H9 (cell line): ENCODE measurements around the gene DYNLRB1. TPM values are rescaled to one million over a fixed set of nuclear protein-coding genes. Genes with fewer than 3 reads are reported as not detected.

Source experiments
- DNase-seq: peaks from one replicate; pipeline ENCODE4 v3.0.0-alpha.2; 2017
- H2AFZ ChIP-seq: one replicate; pipeline ENCODE4 v1.6.1; 2013; ENCODE audit warnings: mild to moderate bottlenecking, low read length, control low read depth, moderate library complexity
- H2AK5ac ChIP-seq: 2 replicates; pipeline ENCODE4 v1.6.1; 2013; ENCODE audit warnings: low read length, control low read depth, mixed read lengths; ENCODE audit not compliant: insufficient read length
- H2BK120ac ChIP-seq: one replicate; pipeline ENCODE4 v1.6.1; 2013; ENCODE audit warnings: low read depth, mild to moderate bottlenecking, low read length, control low read depth, inconsistent platforms; ENCODE audit not compliant: poor library complexity, severe bottlenecking
- H2BK12ac ChIP-seq: 2 replicates; pipeline ENCODE4 v1.6.1; 2013; ENCODE audit warnings: low read length, control low read depth, mixed read lengths, low read depth; ENCODE audit not compliant: insufficient read length
- H2BK15ac ChIP-seq: 2 replicates; pipeline ENCODE4 v1.6.1; 2013; ENCODE audit warnings: low read depth, low read length, control low read depth
- H2BK20ac ChIP-seq: one replicate; pipeline ENCODE4 v1.6.1; 2013; ENCODE audit warnings: low read depth, mild to moderate bottlenecking, low read length, control low read depth, inconsistent platforms; ENCODE audit not compliant: poor library complexity, severe bottlenecking
- H2BK5ac ChIP-seq: 2 replicates; pipeline ENCODE4 v1.6.1; 2013; ENCODE audit warnings: low read length, control low read depth, mixed read lengths; ENCODE audit not compliant: insufficient read length
- H3K14ac ChIP-seq: 2 replicates; pipeline ENCODE4 v1.6.1; 2013; ENCODE audit warnings: low read length, control low read depth; ENCODE audit not compliant: insufficient read depth
- H3K18ac ChIP-seq: 2 replicates; pipeline ENCODE4 v1.6.1; 2013; ENCODE audit warnings: low read depth, mild to moderate bottlenecking, mixed read lengths, low read length, control low read depth; ENCODE audit not compliant: insufficient read length
- H3K23ac ChIP-seq: 2 replicates; pipeline ENCODE4 v1.6.1; 2013; ENCODE audit warnings: low read length, control low read depth, mixed read lengths, low read depth; ENCODE audit not compliant: insufficient read length
- H3K23me2 ChIP-seq: 2 replicates; pipeline ENCODE4 v1.6.1; 2013; ENCODE audit warnings: low read depth, mild to moderate bottlenecking, mixed read lengths, low read length, control low read depth; ENCODE audit not compliant: insufficient read length, poor library complexity, severe bottlenecking
- H3K27ac ChIP-seq: 2 replicates; pipeline ENCODE4 v1.5.1; 2013; ENCODE audit warnings: low read length, control low read depth, mixed read lengths, low read depth; ENCODE audit not compliant: insufficient read length
- H3K27me3 ChIP-seq: 2 replicates; pipeline ENCODE4 v1.6.1; 2013; ENCODE audit warnings: low read length, control low read depth, inconsistent platforms; ENCODE audit not compliant: insufficient read depth
- H3K4ac ChIP-seq: 2 replicates; pipeline ENCODE4 v1.6.1; 2013; ENCODE audit warnings: low read depth, mild to moderate bottlenecking, control low read depth, inconsistent platforms, low read length, moderate library complexity
- H3K4me1 ChIP-seq: 2 replicates; pipeline ENCODE4 v1.6.1; 2013; ENCODE audit warnings: low read length, control low read depth, inconsistent platforms; ENCODE audit not compliant: insufficient read depth
- H3K4me2 ChIP-seq: 2 replicates; pipeline ENCODE4 v1.6.1; 2013; ENCODE audit warnings: low read length, control low read depth, mixed read lengths; ENCODE audit not compliant: insufficient read length, insufficient read depth
- H3K56ac ChIP-seq: 2 replicates; pipeline ENCODE4 v1.6.1; 2013; ENCODE audit warnings: low read depth, mild to moderate bottlenecking, mixed read lengths, low read length, control low read depth; ENCODE audit not compliant: insufficient read length
- H3K79me1 ChIP-seq: 2 replicates; pipeline ENCODE4 v1.6.1; 2013; ENCODE audit warnings: low read depth, mild to moderate bottlenecking, moderate library complexity, low read length, control low read depth, inconsistent platforms; ENCODE audit not compliant: insufficient read depth, poor library complexity, severe bottlenecking
- H3K79me2 ChIP-seq: 2 replicates; pipeline ENCODE4 v1.6.1; 2013; ENCODE audit warnings: low read length, control low read depth, inconsistent platforms; ENCODE audit not compliant: insufficient read depth
- H3K9ac ChIP-seq: 2 replicates; pipeline ENCODE4 v1.6.1; 2013; ENCODE audit warnings: low read length, control low read depth, mixed read lengths; ENCODE audit not compliant: insufficient read length; ENCODE audit errors: extremely low read depth
- H3K9me3 ChIP-seq: one replicate; pipeline ENCODE4 v1.6.1; 2013; ENCODE audit warnings: low read depth, low read length, inconsistent platforms; ENCODE audit not compliant: control insufficient read depth
- H3T11ph ChIP-seq: one replicate; pipeline ENCODE4 v1.6.1; 2013; ENCODE audit warnings: mild to moderate bottlenecking, low read length, control low read depth, inconsistent platforms
- H4K20me1 ChIP-seq: one replicate; pipeline ENCODE4 v1.6.1; 2013; ENCODE audit not compliant: control insufficient read depth, insufficient read length, insufficient read depth
- H4K5ac ChIP-seq: 2 replicates; pipeline ENCODE4 v1.6.1; 2013; ENCODE audit warnings: low read depth, mild to moderate bottlenecking, mixed read lengths, low read length, control low read depth; ENCODE audit not compliant: insufficient read length
- H4K8ac ChIP-seq: replicated peaks from 2 replicates; pipeline ENCODE4 v1.6.1; 2013; ENCODE audit warnings: low read length, control low read depth, mixed read lengths, low read depth; ENCODE audit not compliant: insufficient read length
- H4K91ac ChIP-seq: 2 replicates; pipeline ENCODE4 v1.6.1; 2013; ENCODE audit warnings: low read depth, mild to moderate bottlenecking, moderate library complexity, mixed read lengths, low read length, control low read depth; ENCODE audit not compliant: insufficient read length
- H3K27ac Mint-ChIP-seq, 3 experiments: 2 replicates in 2 of 3; 3 replicates in 1 of 3; pipeline ENCODE4 v1.8.0; 2020 to 2021; ENCODE audit warnings: mixed read lengths in 3 of 3, mild to moderate bottlenecking in 1 of 3, moderate library complexity in 1 of 3
- H3K27me3 Mint-ChIP-seq: 2 replicates; pipeline ENCODE4 v1.8.0; 2021; ENCODE audit warnings: low read depth, mild to moderate bottlenecking, moderate library complexity, mixed read lengths
- H3K36me3 Mint-ChIP-seq, 3 experiments: 2 replicates in 2 of 3; 3 replicates in 1 of 3; pipeline ENCODE4 v1.8.0; 2020 to 2021; ENCODE audit warnings: low read depth in 3 of 3, mixed read lengths in 3 of 3; ENCODE audit not compliant: insufficient read depth in 1 of 3
- H3K4me1 Mint-ChIP-seq, 2 experiments: 2 replicates each; pipeline ENCODE4 v1.8.0; 2020; ENCODE audit warnings: mixed read lengths in 2 of 2
- H3K4me3 Mint-ChIP-seq, 2 experiments: 2 replicates in 1 of 2; 3 replicates in 1 of 2; pipeline ENCODE4 v1.8.0; 2020 to 2021; ENCODE audit warnings: mild to moderate bottlenecking in 2 of 2, mixed read lengths in 2 of 2, moderate library complexity in 1 of 2
- H3K9me3 Mint-ChIP-seq, 2 experiments: 2 replicates in 1 of 2; 3 replicates in 1 of 2; pipeline ENCODE4 v1.8.0; 2020; ENCODE audit warnings: mild to moderate bottlenecking in 2 of 2, mixed read lengths in 2 of 2, moderate library complexity in 1 of 2
- WGBS: extraction: QIAGEN DNeasy Blood & Tissue Kit; methylation state at CpG from one replicate; pipeline ENCODE4 v1.1.7; 2013; ENCODE audit warnings: missing lambda C conversion rate, low lambda C conversion rate, mixed read lengths; ENCODE audit not compliant: insufficient read length; ENCODE audit errors: extremely low coverage; 5-methylcytosine and 5-hydroxymethylcytosine counted together
- total RNA-seq: library from RNA; stranded (reverse); gene quantifications from 2 replicates; pipeline ENCODE4 v1.2.1, GENCODE V29; 2021
- TF ChIP-seq, protein P1 (sequence below): fragments of 200-600 bp; sonication (generic); conservative IDR thresholded peaks from 3 replicates; pipeline ENCODE4 v1.8.0; 2021; ENCODE audit warnings: antibody characterized with exemption, mild to moderate bottlenecking

The DYNLRB1 gene
- total RNA-seq, 1 experiment from 2014 or later = 200 TPM

DNA sequence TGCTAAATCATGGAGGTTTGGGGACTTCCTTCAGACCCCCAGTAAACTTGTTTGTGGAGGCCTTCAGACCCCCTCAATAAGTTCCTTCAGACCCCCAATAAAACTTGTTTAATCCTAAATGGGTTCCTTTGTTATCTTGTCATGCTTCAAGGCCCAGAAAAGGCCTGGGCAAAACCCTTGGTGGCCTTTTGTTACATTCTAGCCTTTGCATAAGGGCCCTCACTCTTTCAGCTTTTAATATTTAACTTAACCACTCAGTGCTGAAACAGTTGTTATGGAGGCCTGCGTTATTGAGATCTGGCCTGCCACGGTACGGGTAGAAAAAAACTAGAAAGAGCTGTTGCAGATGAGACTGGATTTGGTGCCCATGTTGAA lies 4.3 kb upstream of the DYNLRB1 start:
- TF ChIP-seq, protein P1, sequence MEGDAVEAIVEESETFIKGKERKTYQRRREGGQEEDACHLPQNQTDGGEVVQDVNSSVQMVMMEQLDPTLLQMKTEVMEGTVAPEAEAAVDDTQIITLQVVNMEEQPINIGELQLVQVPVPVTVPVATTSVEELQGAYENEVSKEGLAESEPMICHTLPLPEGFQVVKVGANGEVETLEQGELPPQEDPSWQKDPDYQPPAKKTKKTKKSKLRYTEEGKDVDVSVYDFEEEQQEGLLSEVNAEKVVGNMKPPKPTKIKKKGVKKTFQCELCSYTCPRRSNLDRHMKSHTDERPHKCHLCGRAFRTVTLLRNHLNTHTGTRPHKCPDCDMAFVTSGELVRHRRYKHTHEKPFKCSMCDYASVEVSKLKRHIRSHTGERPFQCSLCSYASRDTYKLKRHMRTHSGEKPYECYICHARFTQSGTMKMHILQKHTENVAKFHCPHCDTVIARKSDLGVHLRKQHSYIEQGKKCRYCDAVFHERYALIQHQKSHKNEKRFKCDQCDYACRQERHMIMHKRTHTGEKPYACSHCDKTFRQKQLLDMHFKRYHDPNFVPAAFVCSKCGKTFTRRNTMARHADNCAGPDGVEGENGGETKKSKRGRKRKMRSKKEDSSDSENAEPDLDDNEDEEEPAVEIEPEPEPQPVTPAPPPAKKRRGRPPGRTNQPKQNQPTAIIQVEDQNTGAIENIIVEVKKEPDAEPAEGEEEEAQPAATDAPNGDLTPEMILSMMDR = no peak
- Histone ChIP-seq H2AFZ (no peak overlapping the region), H3K23me2 (peaks cover 7% of the 10 kb centered on the region), H3K79me1 (no peaks in the 10 kb centered on the region), H2BK5ac (no peak overlapping the region), H3K79me2 (no peaks in the 10 kb centered on the region), H2BK20ac (no peak overlapping the region), H3K14ac (no peak overlapping the region), H2BK15ac (no peak overlapping the region), H2AK5ac (no peak overlapping the region), H2BK12ac (no peak overlapping the region), H3K56ac (no peak overlapping the region), H3K27ac (no peak overlapping the region), H3K9ac (no peak overlapping the region), H3T11ph (no peak overlapping the region), H3K4me2 (no peak overlapping the region), H3K9me3 (no peaks in the 10 kb centered on the region), H3K27me3 (no peaks in the 10 kb centered on the region), H3K23ac (no peak overlapping the region), H4K20me1 (no peaks in the 10 kb centered on the region), H4K5ac (no peak overlapping the region), H4K91ac (no peak overlapping the region), H3K4me1 (no peaks in the 10 kb centered on the region), H4K8ac (no peak overlapping the region), H3K18ac (no peak overlapping the region), H2BK120ac (no peak overlapping the region), H3K4ac (no peak overlapping the region)
- H3K4me3 Mint-ChIP-seq = no peak overlapping the region
- no CpG with 5 or more reads among the region's 3 CpGs for WGBS
- H3K4me1 Mint-ChIP-seq = peaks cover 10 to 12% of the 10 kb centered on the region in 2 experiments
- no peaks in the 10 kb centered on the region; a peak in 1 of 5 replicates for H3K9me3 Mint-ChIP-seq
- peaks cover 0 to 24% (median 17%) of the 10 kb centered on the region in 3 experiments; a peak in 4 of 7 replicates for H3K36me3 Mint-ChIP-seq
- DNase-seq = no peak
- no peak overlapping the region for H3K27ac Mint-ChIP-seq
- H3K27me3 Mint-ChIP-seq = peaks cover 2% of the 10 kb centered on the region; the same call in 1 of the 2 replicates
